ENCODE data around the gene NEK6.
"Not testable (repeated sequence)": the region's sequence is repeated elsewhere in the genome, so short reads cannot be mapped to it uniquely, and the experiment has no call there.

DNA sequence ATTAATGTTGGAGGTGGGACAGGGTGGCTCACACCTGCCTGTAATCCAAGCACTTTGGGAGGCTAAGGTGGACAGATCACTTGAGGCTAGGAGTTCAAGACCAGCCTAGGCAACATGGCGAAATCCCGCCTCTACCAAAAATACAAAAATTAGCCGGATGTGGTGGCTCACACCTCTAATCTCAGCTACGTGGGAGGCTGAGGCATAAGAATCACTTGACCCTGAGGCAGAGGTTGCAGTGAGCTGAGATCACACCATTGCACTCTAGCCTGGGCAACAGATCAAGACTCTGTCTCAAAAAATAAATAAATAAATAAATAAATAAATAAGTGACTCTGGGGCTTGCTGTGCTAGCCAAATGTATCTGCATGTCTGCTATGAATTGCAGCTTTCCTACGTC, 10.4 kb upstream of the NEK6 start:
- TF ChIP-seq, protein P1, sequence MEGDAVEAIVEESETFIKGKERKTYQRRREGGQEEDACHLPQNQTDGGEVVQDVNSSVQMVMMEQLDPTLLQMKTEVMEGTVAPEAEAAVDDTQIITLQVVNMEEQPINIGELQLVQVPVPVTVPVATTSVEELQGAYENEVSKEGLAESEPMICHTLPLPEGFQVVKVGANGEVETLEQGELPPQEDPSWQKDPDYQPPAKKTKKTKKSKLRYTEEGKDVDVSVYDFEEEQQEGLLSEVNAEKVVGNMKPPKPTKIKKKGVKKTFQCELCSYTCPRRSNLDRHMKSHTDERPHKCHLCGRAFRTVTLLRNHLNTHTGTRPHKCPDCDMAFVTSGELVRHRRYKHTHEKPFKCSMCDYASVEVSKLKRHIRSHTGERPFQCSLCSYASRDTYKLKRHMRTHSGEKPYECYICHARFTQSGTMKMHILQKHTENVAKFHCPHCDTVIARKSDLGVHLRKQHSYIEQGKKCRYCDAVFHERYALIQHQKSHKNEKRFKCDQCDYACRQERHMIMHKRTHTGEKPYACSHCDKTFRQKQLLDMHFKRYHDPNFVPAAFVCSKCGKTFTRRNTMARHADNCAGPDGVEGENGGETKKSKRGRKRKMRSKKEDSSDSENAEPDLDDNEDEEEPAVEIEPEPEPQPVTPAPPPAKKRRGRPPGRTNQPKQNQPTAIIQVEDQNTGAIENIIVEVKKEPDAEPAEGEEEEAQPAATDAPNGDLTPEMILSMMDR (IDR thresholded peaks at IDR 0.05) = not testable (repeated sequence)
- not testable (repeated sequence) for TF ChIP-seq POLR2A (IDR thresholded peaks at IDR 0.05)
